SK-MEL-5 (cell line): ENCODE results near the gene SCGB1C2. TPM values are rescaled to one million over a fixed set of nuclear protein-coding genes. Genes with fewer than 3 reads are reported as not detected.
A peak's percentile ranks its signal among the peaks of the same experiment; 100 is the strongest.
"Not testable (repeated sequence)": the region's sequence is repeated elsewhere in the genome, so short reads cannot be mapped to it uniquely, and the experiment has no call there.

Source experiments
- DNase-seq: peaks from one replicate; pipeline ENCODE4 v3.0.0-alpha.2; 2016; ENCODE audit warnings: low read depth, low spot score
- in situ Hi-C: cut with HindIII; loops from 2 replicates; pipeline ENCODE4 v1.10.0; 2016; ENCODE audit warnings: low sequenced_read_pairs, high pct_unique_total_duplicates, low pct_unique_long_range_greater_than_20kb
- total RNA-seq: library from RNA; depleted of rRNA; stranded (reverse); fragments of >200 nt; shearing (Covaris generic); gene quantifications from 2 replicates; pipeline ENCODE4 v1.2.3, GENCODE V29; 2014

Gene SCGB1C2
- total RNA-seq, 1 experiment from 2014 or later, result not detected

DNA sequence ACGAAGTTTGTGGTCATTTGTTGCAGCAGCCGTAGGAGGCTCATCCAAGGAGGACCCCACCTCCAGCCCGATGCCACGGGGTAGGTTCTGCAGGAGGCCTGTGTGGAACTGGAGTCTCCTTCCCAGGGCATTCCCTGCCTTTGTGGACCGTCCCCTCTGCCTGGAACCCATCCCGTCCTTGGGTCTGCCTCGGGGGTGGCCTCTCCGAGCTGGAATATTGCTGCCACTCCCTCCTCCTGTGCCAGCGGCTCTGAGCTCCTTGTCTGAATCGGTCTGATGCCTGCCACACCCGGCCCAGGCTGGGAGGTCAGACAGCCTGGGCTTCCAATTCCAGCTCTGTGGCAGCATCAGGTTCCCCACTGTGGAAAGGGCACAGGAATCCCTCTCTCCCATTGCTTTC is 25.3 kb downstream of the SCGB1C2 start:
- no peak for DNase-seq
- in situ Hi-C loops, result no loop called here

- DNase-seq, result peak; percentile 32
- in situ Hi-C loops, result no loop called here
Observed at GRCh38 chr17:163514-164098, 26.2 kb downstream of the SCGB1C2 start.

- peak; percentile 50 for DNase-seq
- in situ Hi-C loops, result no loop called here
Observed at GRCh38 chr17:164303-165235, 27.2 kb downstream of the SCGB1C2 start.

GRCh38 chr17:165939-166338 is 28.6 kb downstream of the SCGB1C2 start:
- no peak for DNase-seq
- in situ Hi-C loops, result no loop called here

GRCh38 chr17:168614-169013 is 31.2 kb downstream of the SCGB1C2 start:
- in situ Hi-C loops, DNase-seq: not testable (repeated sequence)

DNA sequence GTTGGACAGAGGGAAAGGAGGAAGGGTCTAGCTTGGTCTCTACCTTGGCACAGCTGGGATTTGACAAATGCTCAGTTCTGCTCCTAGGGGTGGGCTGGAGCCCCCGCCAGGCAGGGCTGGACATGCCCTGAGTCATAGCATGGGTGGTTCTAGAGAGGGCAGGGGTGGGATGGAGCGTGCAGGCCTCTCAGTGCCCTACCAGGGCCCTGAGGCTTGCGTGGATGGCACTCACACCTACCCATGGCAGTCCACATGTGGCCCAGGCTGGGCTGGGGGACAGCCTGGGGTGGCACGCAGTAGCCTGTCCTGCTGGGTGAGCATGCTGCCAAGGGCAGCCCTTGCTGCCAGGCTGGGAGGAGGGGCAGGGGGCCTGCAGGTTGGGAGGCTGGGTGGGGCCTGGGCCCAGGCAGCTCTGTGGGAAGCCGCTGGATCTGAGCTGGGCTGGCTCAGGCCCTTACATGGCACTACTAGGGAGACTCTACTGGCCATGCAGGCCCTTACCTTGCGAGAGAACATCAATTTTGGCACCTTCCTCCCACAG is 32.8 kb downstream of the SCGB1C2 start:
- DNase-seq, result no peak
- in situ Hi-C loops, result no loop called here

DNA sequence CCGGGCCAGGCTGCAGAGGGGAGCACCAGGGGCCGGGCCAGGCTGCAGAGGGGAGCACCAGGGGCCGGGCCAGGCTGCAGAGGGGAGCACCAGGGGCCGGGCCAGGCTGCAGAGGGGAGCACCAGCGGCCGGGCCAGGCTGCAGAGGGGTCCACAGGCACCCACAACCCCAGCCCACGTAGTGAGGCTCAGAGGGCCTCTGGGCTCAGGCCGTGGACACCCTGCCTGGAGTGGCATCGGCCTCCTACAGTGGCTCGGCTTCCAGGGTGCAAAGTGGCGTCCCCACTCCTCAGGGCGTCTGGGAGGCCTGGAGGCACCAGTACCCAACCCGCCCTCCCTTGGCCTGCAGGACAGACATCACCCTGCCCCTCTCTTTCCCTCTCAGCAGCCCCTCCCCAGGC is 34.5 kb downstream of the SCGB1C2 start:
- in situ Hi-C loops, result no loop called here
- no peak for DNase-seq

GRCh38 chr17:172401-172800 is 35.0 kb downstream of the SCGB1C2 start:
- DNase-seq, result no peak
- in situ Hi-C loops, result no loop called here

- no peak for DNase-seq
- in situ Hi-C loops, result no loop called here
Observed at GRCh38 chr17:173166-173911, 36.0 kb downstream of the SCGB1C2 start.

DNA sequence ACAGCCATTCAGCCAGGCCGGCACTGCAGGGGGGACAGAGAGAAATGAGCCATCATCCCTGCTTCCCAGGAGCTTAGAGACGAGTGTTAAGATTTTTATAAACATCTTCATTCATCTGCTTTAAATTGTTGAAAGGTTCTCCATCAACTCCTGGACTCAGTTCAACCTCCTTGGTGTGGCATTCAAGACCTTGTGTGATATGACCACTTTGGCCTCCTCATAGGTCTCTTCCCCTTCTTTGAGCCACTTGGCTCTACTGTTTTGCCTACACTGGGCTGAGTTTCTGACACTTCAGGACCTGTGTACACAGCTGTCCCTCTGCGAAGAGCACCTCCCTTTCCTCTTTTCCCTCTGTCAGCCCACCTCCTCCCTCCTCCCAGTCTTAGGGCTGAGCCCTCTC is 39.8 kb downstream of the SCGB1C2 start:
- DNase-seq, result no peak
- in situ Hi-C loops, result no loop called here

GRCh38 chr17:177762-178161 is 40.4 kb downstream of the SCGB1C2 start:
- in situ Hi-C loops, result no loop called here
- no peak for DNase-seq

GRCh38 chr17:178292-179065 is 41.1 kb downstream of the SCGB1C2 start:
- in situ Hi-C loops, result no loop called here
- no peak for DNase-seq

DNA sequence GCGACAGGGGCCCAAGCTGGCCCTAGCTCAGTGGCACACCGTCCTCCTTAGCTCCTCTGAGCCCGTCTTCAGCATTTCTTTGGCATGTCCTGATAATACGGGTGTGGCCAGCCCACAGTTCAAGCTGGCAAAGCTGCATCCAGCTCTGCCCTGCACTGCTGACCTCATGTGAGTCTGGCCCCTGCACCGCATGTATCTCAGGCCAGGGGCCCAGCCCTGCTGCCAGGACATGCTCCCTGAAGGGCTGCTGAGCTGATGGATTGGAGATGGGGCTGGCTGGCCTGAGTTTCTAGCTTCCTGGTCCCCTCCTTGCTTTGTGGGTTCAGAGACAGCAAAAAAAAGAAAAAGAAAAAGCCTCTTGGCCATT is 41.7 kb downstream of the SCGB1C2 start:
- in situ Hi-C loops, result no loop called here
- no peak for DNase-seq

- DNase-seq, result no peak
- in situ Hi-C loops, result no loop called here
Observed at GRCh38 chr17:179781-180380, 42.5 kb downstream of the SCGB1C2 start.

DNA sequence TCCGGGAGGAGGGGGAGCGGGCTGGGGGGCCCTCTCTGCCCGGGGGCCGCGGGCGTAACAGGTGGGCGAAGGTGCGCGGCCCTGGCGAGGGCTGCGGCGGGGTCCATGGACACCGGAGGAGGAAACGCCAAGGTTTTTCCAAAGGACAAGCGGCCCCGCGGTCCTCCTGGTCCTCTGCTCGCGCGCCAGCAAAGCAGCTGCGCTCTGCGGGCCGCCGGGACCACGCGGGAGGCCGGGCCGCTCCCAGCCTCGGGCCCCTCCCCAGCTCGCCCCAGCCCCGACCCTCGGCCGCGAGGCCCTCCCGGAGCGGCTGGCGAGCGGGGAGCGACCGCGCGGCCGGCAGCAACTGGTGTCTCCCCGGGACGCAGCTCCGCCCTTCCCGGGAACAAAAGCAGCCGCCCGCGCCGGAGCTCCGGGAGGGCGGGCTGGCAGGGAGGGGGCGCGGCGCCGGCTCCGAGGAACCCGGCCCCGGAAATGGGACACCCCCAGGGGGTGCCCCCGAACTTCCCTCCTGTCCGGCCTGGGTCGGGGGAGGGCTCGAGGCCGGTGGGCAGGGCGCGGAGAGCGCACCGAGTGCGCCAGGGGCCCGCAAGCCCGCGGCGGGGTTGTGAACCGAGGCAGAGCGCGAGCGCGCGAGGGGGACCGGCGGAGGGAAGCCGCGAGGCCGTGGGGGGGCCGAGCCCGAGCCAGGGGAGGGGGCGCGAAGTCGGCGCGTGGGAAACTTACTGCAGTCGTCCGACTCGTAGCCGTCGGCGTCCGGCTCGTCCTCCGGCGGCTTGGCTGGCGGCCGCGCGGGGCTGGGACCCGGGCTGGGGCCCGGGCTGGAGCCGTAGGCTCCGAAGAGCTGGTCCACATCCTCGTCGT is 43.2 kb downstream of the SCGB1C2 start:
- DNase-seq, result no peak
- in situ Hi-C loops, result no loop called here

- no peak for DNase-seq
- in situ Hi-C loops, result no loop called here
Observed at GRCh38 chr17:181245-182049, 44.1 kb downstream of the SCGB1C2 start, which contains the start of gene DOC2B. TSS of gene DOC2B (minus strand) at chr17:181650. CDS start at chr17:181479, 171 bp downstream.
